Measurements from ENCODE around the gene C10orf90.

The C10orf90 gene

DNA sequence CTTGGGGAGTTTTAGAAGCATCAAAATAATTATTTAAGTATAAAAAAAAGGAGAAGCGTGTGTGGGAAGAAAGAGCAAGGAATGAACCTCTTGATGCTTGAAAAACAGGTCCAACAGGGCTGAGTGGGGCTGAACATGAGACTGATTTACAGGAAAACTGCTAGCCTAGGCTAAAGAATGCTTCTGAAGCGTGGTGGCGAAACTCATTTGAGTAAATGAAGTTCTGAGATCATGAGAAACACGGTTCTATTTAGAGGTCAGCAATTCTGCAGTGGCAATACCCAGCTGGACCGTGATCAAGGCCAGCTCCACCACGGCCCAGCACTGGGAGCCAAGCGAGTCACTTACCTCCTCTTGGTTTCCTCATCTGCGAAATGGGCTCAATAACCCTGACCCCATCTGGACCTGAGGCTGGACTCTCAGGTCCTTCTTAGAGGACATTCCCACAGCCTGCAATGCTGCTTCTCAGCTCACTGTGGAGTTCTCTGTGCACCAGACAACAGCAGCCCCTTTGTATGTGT is 142.1 kb downstream of the C10orf90 start:
- DNase-seq (ENCODE audit: extremely low read depth, low read depth), result no peak
- TF ChIP-seq, protein P1, sequence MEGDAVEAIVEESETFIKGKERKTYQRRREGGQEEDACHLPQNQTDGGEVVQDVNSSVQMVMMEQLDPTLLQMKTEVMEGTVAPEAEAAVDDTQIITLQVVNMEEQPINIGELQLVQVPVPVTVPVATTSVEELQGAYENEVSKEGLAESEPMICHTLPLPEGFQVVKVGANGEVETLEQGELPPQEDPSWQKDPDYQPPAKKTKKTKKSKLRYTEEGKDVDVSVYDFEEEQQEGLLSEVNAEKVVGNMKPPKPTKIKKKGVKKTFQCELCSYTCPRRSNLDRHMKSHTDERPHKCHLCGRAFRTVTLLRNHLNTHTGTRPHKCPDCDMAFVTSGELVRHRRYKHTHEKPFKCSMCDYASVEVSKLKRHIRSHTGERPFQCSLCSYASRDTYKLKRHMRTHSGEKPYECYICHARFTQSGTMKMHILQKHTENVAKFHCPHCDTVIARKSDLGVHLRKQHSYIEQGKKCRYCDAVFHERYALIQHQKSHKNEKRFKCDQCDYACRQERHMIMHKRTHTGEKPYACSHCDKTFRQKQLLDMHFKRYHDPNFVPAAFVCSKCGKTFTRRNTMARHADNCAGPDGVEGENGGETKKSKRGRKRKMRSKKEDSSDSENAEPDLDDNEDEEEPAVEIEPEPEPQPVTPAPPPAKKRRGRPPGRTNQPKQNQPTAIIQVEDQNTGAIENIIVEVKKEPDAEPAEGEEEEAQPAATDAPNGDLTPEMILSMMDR (IDR thresholded peaks at IDR 0.05; ENCODE audit: low read depth, low read length, missing control alignments), result no peak
- no peak overlapping the region for H3K4me3 ChIP-seq (replicated peaks; ENCODE audit: low read depth, low read length)

DNA sequence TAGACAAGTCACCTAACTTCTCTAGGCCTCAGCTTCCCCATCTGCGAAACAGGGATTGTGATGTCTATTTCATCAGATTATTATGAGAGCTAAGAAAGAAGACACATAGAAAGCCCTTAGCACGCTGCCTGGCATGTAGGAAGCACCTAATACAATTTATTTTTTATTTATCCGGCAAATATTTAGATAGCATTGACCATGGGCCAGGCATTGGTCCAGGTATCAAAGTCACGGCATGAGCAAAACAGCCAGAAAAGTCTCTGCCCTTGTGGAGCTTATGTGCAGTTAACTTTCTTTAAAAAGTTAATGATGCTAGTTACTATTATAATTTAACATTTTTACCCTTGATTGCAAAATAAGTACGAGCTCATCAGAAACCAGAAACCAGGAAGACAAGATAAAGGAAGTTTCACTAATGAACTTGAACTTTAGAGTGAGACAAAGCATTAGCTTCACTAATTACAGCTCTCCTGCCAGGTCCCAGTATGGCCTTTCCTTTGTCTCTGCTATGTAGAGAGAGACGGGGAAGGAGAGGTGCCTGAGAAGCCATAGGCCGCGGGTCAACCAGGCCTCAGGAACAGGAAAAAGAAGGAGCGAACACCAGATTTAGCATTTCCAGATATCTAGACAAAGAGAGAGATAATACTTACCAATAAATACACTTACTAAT is 142.7 kb downstream of the C10orf90 start:
- no peak for DNase-seq (ENCODE audit: extremely low read depth, low read depth)
- TF ChIP-seq, protein P1 (IDR thresholded peaks at IDR 0.05; ENCODE audit: low read depth, low read length, missing control alignments), result no peak
- H3K4me3 ChIP-seq (replicated peaks; ENCODE audit: low read depth, low read length), result no peak overlapping the region

DNA sequence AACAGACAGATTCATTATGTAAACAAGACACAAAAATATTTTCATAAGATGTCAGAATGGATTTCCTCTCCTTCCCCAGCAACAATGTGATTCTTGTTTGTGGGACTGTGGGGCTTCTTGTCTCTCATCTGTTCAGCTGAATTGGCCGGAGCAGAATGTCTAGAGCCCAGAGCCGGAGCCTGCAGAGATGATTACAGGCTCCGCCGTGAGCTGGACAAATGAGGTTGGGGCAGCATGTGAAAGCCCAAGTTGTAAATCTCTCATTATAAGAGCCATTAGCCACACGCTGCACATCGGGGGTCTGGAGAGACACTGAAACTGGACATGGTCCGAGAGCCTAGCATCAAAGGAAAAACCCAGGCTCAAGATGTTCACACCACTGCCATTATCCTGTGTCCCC is 145.2 kb downstream of the C10orf90 start:
- H3K4me3 ChIP-seq (replicated peaks; ENCODE audit: low read depth, low read length), result no peak overlapping the region
- DNase-seq (ENCODE audit: extremely low read depth, low read depth), result no peak
- TF ChIP-seq, protein P1 (IDR thresholded peaks at IDR 0.05; ENCODE audit: low read depth, low read length, missing control alignments), result no peak

DNA sequence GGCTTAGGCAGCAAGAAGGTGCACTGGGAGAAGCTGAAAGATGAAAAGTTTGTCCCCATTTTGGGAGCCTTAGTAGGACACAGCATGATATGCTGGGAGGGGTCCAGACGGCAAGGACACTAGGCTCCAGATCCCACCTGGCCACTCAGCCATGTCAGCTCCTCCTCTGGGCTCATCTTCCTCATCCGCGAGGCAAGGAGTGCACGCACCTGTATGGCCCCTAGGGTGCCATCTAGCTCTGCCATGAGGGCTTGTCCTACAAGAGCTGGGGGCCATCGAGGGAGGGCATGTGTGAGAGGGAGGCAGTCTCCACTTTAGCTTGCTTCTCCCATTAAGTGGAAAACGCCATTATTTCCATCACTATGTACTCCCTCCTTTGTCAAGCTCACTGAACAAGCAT is 146.0 kb downstream of the C10orf90 start:
- H3K4me3 ChIP-seq (replicated peaks; ENCODE audit: low read depth, low read length), result no peak overlapping the region
- TF ChIP-seq, protein P1 (IDR thresholded peaks at IDR 0.05; ENCODE audit: low read depth, low read length, missing control alignments), result no peak
- DNase-seq (ENCODE audit: extremely low read depth, low read depth), result no peak

DNA sequence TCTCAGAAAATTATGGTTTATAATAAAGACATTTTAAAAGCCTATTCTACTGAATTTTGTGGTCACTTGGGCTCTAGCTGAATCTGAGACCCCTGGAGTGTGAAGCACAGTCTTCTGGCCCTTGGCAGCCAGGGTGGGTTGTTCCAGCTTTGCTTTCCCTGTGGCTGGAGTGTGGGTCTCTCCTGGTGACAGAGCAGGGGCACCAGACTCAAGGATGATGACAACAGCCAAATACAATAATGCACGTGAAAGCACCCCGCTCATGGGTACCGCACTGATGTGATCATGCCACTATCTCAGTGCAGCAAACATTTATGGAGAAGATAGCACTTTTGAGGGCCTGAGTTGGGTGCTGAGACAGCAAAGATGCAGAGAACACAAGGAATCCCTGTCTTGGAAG is 147.4 kb downstream of the C10orf90 start:
- no peak for DNase-seq (ENCODE audit: extremely low read depth, low read depth)
- H3K4me3 ChIP-seq (replicated peaks; ENCODE audit: low read depth, low read length), result no peak overlapping the region
- TF ChIP-seq, protein P1 (IDR thresholded peaks at IDR 0.05; ENCODE audit: low read depth, low read length, missing control alignments), result no peak

DNA sequence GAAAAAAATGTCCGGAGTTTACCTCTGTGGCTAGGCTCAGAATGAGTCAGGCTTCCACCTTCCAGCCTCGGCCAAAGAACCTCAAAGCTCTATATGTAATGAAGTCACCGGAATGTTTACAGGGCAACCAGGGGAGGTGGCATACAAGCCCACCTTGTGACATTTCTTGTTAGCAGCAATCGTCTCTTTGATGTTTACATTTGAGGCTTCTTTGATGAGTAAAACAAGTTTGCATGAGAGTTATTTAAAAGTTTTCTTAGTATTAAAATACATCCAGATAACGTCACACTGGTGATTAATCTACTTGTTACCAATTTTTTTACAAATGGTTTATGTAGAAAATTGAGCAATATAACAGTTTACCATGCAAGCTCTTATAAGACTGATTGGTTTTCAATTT is 149.1 kb downstream of the C10orf90 start:
- no peak for DNase-seq (ENCODE audit: extremely low read depth, low read depth)
- TF ChIP-seq, protein P1 (IDR thresholded peaks at IDR 0.05; ENCODE audit: low read depth, low read length, missing control alignments), result no peak
- no peak overlapping the region for H3K4me3 ChIP-seq (replicated peaks; ENCODE audit: low read depth, low read length)
